Measurements from ENCODE around the gene TIRAP.

DNA sequence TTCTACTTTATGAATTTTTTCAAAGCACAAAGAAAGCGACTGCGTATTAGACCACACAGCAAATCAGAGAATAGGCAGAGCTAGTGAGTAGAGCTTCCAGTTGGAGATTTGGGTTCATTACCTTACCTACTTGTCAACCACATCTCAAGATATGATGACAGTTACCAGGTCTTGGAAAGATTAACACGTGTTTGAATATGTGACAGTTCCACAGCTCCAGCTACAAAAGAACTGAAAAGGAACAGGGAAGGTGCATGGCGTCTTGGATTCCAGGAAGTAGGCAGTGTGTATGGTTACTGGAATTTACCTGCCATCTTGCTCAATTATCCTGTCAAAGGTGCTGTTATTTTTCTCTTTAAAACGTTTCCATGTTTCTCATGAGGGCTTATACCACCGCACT, 5.3 kb downstream of the TIRAP start:
- TF ChIP-seq, protein P1, sequence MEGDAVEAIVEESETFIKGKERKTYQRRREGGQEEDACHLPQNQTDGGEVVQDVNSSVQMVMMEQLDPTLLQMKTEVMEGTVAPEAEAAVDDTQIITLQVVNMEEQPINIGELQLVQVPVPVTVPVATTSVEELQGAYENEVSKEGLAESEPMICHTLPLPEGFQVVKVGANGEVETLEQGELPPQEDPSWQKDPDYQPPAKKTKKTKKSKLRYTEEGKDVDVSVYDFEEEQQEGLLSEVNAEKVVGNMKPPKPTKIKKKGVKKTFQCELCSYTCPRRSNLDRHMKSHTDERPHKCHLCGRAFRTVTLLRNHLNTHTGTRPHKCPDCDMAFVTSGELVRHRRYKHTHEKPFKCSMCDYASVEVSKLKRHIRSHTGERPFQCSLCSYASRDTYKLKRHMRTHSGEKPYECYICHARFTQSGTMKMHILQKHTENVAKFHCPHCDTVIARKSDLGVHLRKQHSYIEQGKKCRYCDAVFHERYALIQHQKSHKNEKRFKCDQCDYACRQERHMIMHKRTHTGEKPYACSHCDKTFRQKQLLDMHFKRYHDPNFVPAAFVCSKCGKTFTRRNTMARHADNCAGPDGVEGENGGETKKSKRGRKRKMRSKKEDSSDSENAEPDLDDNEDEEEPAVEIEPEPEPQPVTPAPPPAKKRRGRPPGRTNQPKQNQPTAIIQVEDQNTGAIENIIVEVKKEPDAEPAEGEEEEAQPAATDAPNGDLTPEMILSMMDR (conservative IDR thresholded peaks at IDR 0.05): no peak
- TF ChIP-seq ZFX (IDR thresholded peaks at IDR 0.05): no peak
